Spleen (tissue), 11 donors: ENCODE data around the gene SAA2. TPM values are rescaled to one million over a fixed set of nuclear protein-coding genes. Genes with fewer than 3 reads are reported as not detected.
"Not testable (repeated sequence)": the region's sequence is repeated elsewhere in the genome, so short reads cannot be mapped to it uniquely, and the experiment has no call there.

Experiments used
- DNase-seq: peaks from one replicate; pipeline ENCODE4 v3.0.0-alpha.2; 2020
- H3K27ac ChIP-seq, 8 donors: fragments of 200-600 bp; sonication (generic) in 7 of 8; 1 replicate in 4 of 8; 2 replicates in 4 of 8; pipeline versions ENCODE4 v1.5.0 to v1.8.0; 2016 to 2021; ENCODE audit warnings: inconsistent platforms in 4 of 8, mild to moderate bottlenecking in 4 of 8, moderate library complexity in 1 of 8
- H3K27me3 ChIP-seq, 7 donors: fragments of 200-600 bp; sonication (generic) in 6 of 7; replicated peaks in 1 of 7; 1 replicate in 4 of 7; 2 replicates in 3 of 7; pipeline versions ENCODE4 v1.5.0 to v1.8.0; 2016 to 2021; ENCODE audit warnings: inconsistent platforms in 3 of 7, mild to moderate bottlenecking in 1 of 7
- H3K36me3 ChIP-seq, 6 donors: fragments of 200-600 bp; sonication (generic) in 5 of 6; 1 replicate in 4 of 6; 2 replicates in 2 of 6; pipeline versions ENCODE4 v1.5.0 to v1.8.0; 2016 to 2021; ENCODE audit warnings: inconsistent platforms in 2 of 6
- H3K4me1 ChIP-seq, 6 donors: fragments of 200-600 bp; sonication (generic) in 5 of 6; 1 replicate in 3 of 6; 2 replicates in 3 of 6; pipeline versions ENCODE4 v1.5.0 to v1.8.0; 2016 to 2021; ENCODE audit warnings: inconsistent platforms in 3 of 6
- H3K4me3 ChIP-seq, 8 donors: fragments of 200-600 bp; sonication (generic) in 7 of 8; 1 replicate in 4 of 8; 2 replicates in 4 of 8; pipeline versions ENCODE4 v1.5.0 to v1.8.0; 2016 to 2021; ENCODE audit warnings: inconsistent platforms in 4 of 8, mild to moderate bottlenecking in 4 of 8, moderate library complexity in 2 of 8
- H3K9me3 ChIP-seq, 8 donors: fragments of 200-600 bp; sonication (generic) in 7 of 8; 1 replicate in 4 of 8; 2 replicates in 4 of 8; pipeline versions ENCODE4 v1.5.0 to v1.8.0; 2016 to 2021; ENCODE audit warnings: inconsistent platforms in 4 of 8
- POLR2A ChIP-seq, 3 donors: fragments of 450-650 bp; IDR thresholded peaks; one replicate each; pipeline ENCODE4 v1.5.1; 2017; ENCODE audit warnings: antibody characterized with exemption in 3 of 3, mild to moderate bottlenecking in 1 of 3
- POLR2AphosphoS5 ChIP-seq, 3 donors: sonication (generic); formaldehyde crosslinking; IDR thresholded peaks; one replicate each; pipeline ENCODE4 v1.5.1; 2017; ENCODE audit warnings: antibody characterized with exemption in 3 of 3
- WGBS, 5 donors: extraction: QIAGEN DNeasy Blood & Tissue Kit in 3 of 5; methylation state at CpG; one replicate each; pipeline versions ENCODE4 v1.1.5 to v1.1.7; 2013 to 2018; 5-methylcytosine and 5-hydroxymethylcytosine counted together
- intact Hi-C: fragments of 100-400 bp; cut with DNase I; formaldehyde crosslinking; loops from one replicate; pipeline ENCODE4 v1.15.0; 2023; ENCODE audit warnings: low total_unique reads
- polyA plus RNA-seq, 3 donors: library from polyadenylated mRNA; stranded (reverse); fragments of 200-250 nt; gene quantifications; one replicate each; pipeline ENCODE4 v1.2.1, GENCODE V29; 2013
- total RNA-seq, 7 donors: library from RNA; depleted of rRNA in 3 of 7; stranded (reverse); fragments of >200 nt in 3 of 7; fragmentation: NEBNext Ultra II Directional in 4 of 7; extraction: Animal tissue kit (Norgen Biotek cat#: 25700) in 4 of 7; gene quantifications; one replicate each; pipeline versions ENCODE4 v1.1.0 to v1.2.1, GENCODE V29; 2016 to 2021
- TF ChIP-seq, protein P1 (sequence below), 11 experiments: fragments of 200-600 bp in 7 of 11; fragments of 450-650 bp in 4 of 11; sonication (generic) in 4 of 11; IDR thresholded peaks in 8 of 11; conservative IDR thresholded peaks in 3 of 11; 1 replicate in 7 of 11; 2 replicates in 4 of 11; pipeline versions ENCODE4 v1.4.0 to v1.8.0; 2016 to 2021; ENCODE audit warnings: antibody characterized with exemption in 11 of 11, inconsistent platforms in 4 of 11, mild to moderate bottlenecking in 1 of 11
- donor health status: healthy with polysubstance abuse.
- donor health status: DM: no; HTN: no; CAD: no; lungs with moderate emphysema.
- donor health status: DM: no; HTN: no; CAD: no.
- donor health status: Bipolar disorder and iron deficiency.
- donor health status: healthy.
- donor health status: DM: no; HTN: no; CAD: no.
- donor health status: DM: yes; HTN: yes; CAD: no.

The SAA2 gene
- total and polyA plus RNA-seq, 10 donors: 0.19 to 13.1 (median 0.50) TPM; not detected in 5

DNA sequence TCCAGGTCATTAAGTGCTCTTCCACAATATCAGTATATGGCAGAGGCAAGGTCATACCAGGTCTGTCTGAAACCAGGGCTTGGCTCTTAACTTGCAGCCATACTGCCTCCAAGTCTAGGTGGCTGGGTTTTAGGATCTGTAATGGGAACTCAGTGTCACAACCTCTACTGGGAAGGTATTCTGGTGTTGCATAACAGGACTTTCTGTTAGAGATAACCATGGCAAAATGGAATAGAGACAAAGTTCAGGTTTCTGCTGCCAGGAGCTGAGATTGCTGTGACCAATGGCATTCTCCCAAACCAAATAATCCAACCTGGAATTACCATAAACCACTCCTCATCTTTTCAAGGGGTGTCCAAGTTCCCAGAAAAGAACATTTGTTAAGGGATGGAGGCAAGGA, 10.8 kb upstream of the SAA2 start:
- Histone ChIP-seq H3K27ac (no peak overlapping the region), H3K27me3 (no peaks in the 10 kb centered on the region), H3K9me3 (no peaks in the 10 kb centered on the region), H3K4me1 (no peaks in the 10 kb centered on the region), H3K4me3 (no peak overlapping the region), H3K36me3 (no peaks in the 10 kb centered on the region)
- TF ChIP-seq, protein P1, sequence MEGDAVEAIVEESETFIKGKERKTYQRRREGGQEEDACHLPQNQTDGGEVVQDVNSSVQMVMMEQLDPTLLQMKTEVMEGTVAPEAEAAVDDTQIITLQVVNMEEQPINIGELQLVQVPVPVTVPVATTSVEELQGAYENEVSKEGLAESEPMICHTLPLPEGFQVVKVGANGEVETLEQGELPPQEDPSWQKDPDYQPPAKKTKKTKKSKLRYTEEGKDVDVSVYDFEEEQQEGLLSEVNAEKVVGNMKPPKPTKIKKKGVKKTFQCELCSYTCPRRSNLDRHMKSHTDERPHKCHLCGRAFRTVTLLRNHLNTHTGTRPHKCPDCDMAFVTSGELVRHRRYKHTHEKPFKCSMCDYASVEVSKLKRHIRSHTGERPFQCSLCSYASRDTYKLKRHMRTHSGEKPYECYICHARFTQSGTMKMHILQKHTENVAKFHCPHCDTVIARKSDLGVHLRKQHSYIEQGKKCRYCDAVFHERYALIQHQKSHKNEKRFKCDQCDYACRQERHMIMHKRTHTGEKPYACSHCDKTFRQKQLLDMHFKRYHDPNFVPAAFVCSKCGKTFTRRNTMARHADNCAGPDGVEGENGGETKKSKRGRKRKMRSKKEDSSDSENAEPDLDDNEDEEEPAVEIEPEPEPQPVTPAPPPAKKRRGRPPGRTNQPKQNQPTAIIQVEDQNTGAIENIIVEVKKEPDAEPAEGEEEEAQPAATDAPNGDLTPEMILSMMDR (IDR thresholded peaks at IDR 0.05 in 8 of 11, conservative IDR thresholded peaks at IDR 0.05 in 3 of 11): no peak
- TF ChIP-seq POLR2A (IDR thresholded peaks at IDR 0.05) (no peak), POLR2AphosphoS5 (IDR thresholded peaks at IDR 0.05) (no peak)
- intact Hi-C loops: no loop called here
- no peak for DNase-seq

DNA sequence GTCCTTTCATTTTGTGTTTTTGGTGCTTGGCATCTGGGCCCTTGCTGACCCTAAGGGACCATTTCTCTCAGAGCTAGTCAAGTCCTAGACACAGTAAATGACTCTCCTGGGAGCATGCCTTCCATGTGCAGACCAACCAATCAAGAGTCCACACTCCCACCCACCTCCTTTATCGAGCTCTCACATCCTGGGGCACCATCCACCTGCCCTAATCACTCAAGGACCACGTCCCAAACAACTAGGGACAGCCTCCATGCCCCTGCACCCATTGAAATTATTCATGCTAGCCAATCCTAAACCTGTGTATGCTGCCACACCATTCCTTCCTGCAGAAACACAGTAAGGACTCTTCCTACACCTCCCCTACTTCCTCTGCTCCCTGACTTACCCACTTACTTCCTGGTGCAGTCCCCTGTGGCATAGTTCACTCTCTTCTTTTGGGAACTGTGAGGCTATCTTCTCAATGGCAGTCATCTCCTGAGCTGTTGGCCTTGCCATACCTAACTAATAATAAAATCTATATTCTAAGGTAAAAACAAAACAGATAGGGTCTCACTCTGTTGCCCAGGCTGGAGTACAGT, 6.4 kb upstream of the SAA2 start:
- Histone ChIP-seq H3K4me3 (no peak overlapping the region), H3K4me1 (no peaks in the 10 kb centered on the region), H3K9me3 (no peaks in the 10 kb centered on the region), H3K36me3 (no peaks in the 10 kb centered on the region), H3K27me3 (no peaks in the 10 kb centered on the region), H3K27ac (no peak overlapping the region)
- WGBS, 5 donors: 68 to 75% (median 68%) methylated on average over 2 of the region's 2 CpGs
- DNase-seq: no peak
- intact Hi-C loops: no loop called here
- TF ChIP-seq POLR2A (IDR thresholded peaks at IDR 0.05) (no peak), POLR2AphosphoS5 (IDR thresholded peaks at IDR 0.05) (no peak)
- TF ChIP-seq, protein P1 (IDR thresholded peaks at IDR 0.05 in 8 of 11, conservative IDR thresholded peaks at IDR 0.05 in 3 of 11): no peak

DNA sequence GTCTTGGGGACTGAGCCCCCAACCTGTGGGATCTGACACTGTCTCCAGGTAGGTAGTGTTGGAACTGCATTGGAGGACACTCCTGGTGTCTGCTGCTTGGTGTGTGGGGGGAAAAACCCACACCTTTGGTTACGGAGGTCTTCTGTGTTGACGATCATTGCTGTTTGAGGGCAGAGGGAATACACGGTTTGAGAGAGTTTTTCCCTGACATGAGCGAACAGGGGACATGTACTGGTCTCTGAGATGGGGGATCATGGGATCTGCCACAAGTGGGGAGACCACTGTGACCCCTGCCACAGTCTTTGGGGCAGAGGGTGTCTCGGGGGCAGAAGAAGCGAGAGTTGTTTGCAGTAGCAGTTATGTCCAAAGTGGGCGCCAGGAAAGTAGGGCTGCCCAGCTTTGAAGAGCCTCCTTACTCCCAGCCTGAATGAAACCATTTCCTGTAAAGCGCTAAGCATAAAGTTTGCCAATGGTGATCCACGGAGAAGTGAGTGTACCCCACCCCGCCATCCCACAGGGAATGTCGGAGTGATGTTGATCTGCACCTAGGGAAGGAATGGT, 5.4 kb upstream of the SAA2 start:
- TF ChIP-seq, protein P1 (IDR thresholded peaks at IDR 0.05 in 8 of 11, conservative IDR thresholded peaks at IDR 0.05 in 3 of 11): no peak
- no peak for TF ChIP-seq POLR2A (IDR thresholded peaks at IDR 0.05)
- TF ChIP-seq POLR2AphosphoS5 (IDR thresholded peaks at IDR 0.05): no peak
- WGBS, 5 donors: 79 to 88% (median 85%) methylated on average over 11 of the region's 11 CpGs
- intact Hi-C loops: no loop called here

DNA sequence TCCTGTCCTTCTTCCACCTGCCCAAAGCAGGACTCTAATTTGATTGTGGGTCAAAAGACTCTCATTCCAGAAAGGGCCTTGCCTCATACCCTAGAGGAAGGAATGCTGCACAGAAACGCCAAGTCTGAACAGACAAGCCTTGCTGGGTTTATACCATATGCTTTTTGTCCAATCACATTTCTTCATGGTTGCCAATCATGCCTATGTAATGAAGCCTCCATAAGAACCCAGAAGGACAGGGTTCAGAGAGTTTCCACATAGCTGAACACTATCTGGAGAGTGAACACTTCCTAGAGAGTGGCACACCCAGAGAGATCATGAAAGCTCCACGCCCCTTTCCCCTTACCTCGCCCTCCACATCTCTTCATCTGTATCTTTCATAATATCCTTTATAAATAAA, 4.8 kb upstream of the SAA2 start:
- 78 to 94% (median 84%) methylated on average over 3 of the region's 3 CpGs for WGBS, 5 donors
- intact Hi-C loops: no loop called here
- DNase-seq: no peak
- no peak overlapping the region for H3K27ac ChIP-seq
- TF ChIP-seq POLR2A (IDR thresholded peaks at IDR 0.05): no peak
- no peaks in the 10 kb centered on the region for H3K36me3 ChIP-seq
- H3K4me3 ChIP-seq: no peak overlapping the region
- H3K9me3 ChIP-seq: no peaks in the 10 kb centered on the region
- no peaks in the 10 kb centered on the region for H3K27me3 ChIP-seq
- no peaks in the 10 kb centered on the region for H3K4me1 ChIP-seq

More for the DNA sequence above, 5.4 kb upstream of the SAA2 start:
- Histone ChIP-seq H3K4me3 (no peak overlapping the region), H3K27me3 (no peaks in the 10 kb centered on the region), H3K27ac (no peak overlapping the region), H3K9me3 (no peaks in the 10 kb centered on the region), H3K4me1 (no peaks in the 10 kb centered on the region), H3K36me3 (no peaks in the 10 kb centered on the region)
- DNase-seq: no peak

DNA sequence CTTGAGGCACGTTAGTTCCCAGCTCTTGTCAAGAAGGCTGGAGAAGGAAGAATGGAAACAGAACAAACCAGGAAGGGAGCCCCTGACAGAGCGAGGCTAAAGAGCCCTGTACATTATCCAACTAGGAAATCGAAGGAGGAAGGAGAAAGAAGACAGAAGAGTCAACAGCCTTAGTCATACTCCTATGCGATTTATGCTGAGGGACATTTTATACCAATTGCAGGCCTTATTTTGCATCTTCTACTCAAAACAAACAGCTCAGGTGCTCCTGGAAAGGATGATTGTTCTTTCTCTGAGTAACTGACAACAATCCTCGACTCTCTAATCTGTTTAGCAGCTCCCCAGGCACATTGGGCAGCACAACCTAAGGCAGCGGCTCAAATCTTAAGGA, 1.3 kb downstream of the SAA2 start:
- H3K27me3 ChIP-seq, intact Hi-C loops, H3K4me1 ChIP-seq, DNase-seq, H3K9me3 ChIP-seq, H3K4me3 ChIP-seq, H3K36me3 ChIP-seq: not testable (repeated sequence)
- WGBS, 5 donors: 42 to 68% (median 59%) methylated on average over 1 to 3 of the region's 6 CpGs
- H3K27ac ChIP-seq: peak overlapping the region in 4 of 8 donors; percentile 62 to 75 (median 64)

DNA sequence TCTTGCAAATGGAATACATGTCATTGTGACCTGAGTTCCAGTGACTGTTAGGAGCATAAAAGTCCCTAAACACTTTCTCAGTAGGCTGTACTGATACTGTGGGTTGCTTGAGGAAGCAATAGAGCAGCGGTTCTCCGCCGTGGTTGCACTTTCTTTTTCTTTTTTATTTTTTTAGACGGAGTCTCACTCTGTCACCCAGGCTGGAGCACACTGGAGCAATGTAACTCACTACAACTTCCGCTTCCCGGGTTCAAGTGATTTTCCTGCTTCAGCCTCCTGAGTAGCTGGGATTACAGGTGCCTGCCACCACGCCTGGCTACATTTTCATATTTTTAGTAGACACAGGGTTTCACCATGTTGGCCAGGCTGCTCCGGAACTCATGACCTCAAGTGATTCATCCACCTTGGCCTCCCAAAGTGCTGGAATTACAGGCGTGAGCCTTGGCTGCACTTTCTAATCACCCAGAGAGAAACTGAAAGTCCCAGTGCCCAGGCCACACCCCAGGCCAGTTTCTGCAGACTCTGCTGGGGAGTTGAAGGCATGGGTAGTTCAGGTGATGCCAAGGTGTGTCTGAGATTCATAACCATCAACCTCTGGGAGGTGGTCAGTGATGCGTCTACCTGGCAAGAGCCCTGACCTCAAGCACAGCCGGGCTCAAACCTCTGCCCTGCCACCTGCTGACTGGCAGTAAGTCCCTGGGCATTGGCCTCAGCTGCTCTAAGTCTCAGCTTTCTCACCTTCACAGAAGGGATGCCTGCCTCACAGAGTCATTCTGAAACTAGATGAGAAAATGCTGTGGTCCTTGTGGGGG, 1.9 kb downstream of the SAA2 start:
- H3K4me3 ChIP-seq: peak overlapping the region in 2 of 8 donors; percentile 7 to 48
- intact Hi-C loops, DNase-seq, H3K36me3 ChIP-seq, H3K4me1 ChIP-seq, H3K9me3 ChIP-seq, H3K27me3 ChIP-seq: not testable (repeated sequence)
- peak overlapping the region in 5 of 8 donors; percentile 22 to 75 (median 62) for H3K27ac ChIP-seq
- WGBS, 5 donors: 47 to 63% (median 54%) methylated on average over 9 to 11 of the region's 11 CpGs
